ENCODE measurements around the gene CNN2. TPM values are rescaled to one million over a fixed set of nuclear protein-coding genes. Genes with fewer than 3 reads are reported as not detected.

CNN2 gene
- total RNA-seq, 2 experiments from 2014 or later, result 123 to 130 TPM

- Mint-ChIP-seq H3K9me3 (no peaks in the 10 kb centered on the region), H3K4me3 (peak overlapping the region; percentile 88), H3K27me3 (no peaks in the 10 kb centered on the region), H3K4me1 (ENCODE audit: low read depth) (peaks cover 43% of the 10 kb centered on the region), H3K36me3 (peaks cover 28% of the 10 kb centered on the region), H3K27ac (peak overlapping the region; percentile 91)
- CTCF ChIA-PET, result interaction anchor here (1.1 to 5.2 kb wide), 8 partner anchors 8 to 42 kb away, joined by 3 to 41 read pairs (median 12); partner anchors contain the start of genes ABCA7 and CNN2
- intact Hi-C loops (cut with micrococcal nuclease), result loop anchor here (1.0 to 2.0 kb wide), 2 partner anchors 9 to 34 kb away; partner anchors contain the start of gene GPX4
- DNase-seq, result peak; percentile 79
- POLR2A ChIA-PET, result interaction anchor here (0.5 to 5.1 kb wide), 11 partner anchors 8 to 201 kb away, joined by 3 to 55 read pairs (median 6); partner anchors contain the start of genes ABCA7, CIRBP, CNN2 and GPX4
Measured at GRCh38 chr19:1068009-1069001, 41.9 kb downstream of the CNN2 start.

- CTCF ChIA-PET, result no interaction called here
- Mint-ChIP-seq H3K9me3 (no peaks in the 10 kb centered on the region), H3K4me1 (ENCODE audit: low read depth) (peaks cover 50% of the 10 kb centered on the region), H3K27ac (peak overlapping the region; percentile 91), H3K36me3 (peaks cover 33% of the 10 kb centered on the region), H3K4me3 (peak overlapping the region; percentile 88), H3K27me3 (no peaks in the 10 kb centered on the region)
- POLR2A ChIA-PET, result interaction anchor here (5.1 kb wide), 1 partner anchor 11 kb away, joined by 55 read pairs; no protein-coding TSS in a partner anchor
- peak; percentile 82 for DNase-seq
- intact Hi-C loops (cut with micrococcal nuclease), result loop anchor here (1.0 to 2.0 kb wide), 2 partner anchors 8 to 34 kb away; partner anchors contain the start of gene GPX4
Measured at GRCh38 chr19:1069009-1069779, 42.8 kb downstream of the CNN2 start.

DNA sequence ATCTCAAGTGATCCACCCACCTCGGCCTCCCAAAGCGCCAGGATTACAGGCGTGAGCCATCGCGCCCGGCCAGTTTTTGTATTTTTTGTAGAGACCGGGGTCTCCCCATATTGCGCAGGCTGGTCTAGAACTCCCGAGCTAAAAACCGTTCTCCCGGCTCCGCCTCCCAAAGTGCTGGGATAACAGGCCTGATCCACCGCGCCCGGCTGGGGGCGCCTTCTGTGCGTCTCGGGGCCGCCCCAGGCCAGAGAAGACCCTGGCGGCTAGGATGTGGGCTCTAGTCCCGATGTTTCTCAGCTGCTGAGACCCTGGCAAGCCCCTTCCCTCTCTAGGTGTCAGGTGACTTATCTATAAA is 44.1 kb downstream of the CNN2 start:
- Mint-ChIP-seq H3K27me3 (no peaks in the 10 kb centered on the region), H3K9me3 (no peaks in the 10 kb centered on the region), H3K36me3 (peaks cover 36% of the 10 kb centered on the region), H3K4me3 (no peak overlapping the region), H3K27ac (no peak overlapping the region), H3K4me1 (ENCODE audit: low read depth) (peaks cover 44% of the 10 kb centered on the region)
- POLR2A ChIA-PET, result no interaction called here
- intact Hi-C loops (cut with micrococcal nuclease), result no loop called here
- CTCF ChIA-PET, result no interaction called here
- DNase-seq, result no peak

DNA sequence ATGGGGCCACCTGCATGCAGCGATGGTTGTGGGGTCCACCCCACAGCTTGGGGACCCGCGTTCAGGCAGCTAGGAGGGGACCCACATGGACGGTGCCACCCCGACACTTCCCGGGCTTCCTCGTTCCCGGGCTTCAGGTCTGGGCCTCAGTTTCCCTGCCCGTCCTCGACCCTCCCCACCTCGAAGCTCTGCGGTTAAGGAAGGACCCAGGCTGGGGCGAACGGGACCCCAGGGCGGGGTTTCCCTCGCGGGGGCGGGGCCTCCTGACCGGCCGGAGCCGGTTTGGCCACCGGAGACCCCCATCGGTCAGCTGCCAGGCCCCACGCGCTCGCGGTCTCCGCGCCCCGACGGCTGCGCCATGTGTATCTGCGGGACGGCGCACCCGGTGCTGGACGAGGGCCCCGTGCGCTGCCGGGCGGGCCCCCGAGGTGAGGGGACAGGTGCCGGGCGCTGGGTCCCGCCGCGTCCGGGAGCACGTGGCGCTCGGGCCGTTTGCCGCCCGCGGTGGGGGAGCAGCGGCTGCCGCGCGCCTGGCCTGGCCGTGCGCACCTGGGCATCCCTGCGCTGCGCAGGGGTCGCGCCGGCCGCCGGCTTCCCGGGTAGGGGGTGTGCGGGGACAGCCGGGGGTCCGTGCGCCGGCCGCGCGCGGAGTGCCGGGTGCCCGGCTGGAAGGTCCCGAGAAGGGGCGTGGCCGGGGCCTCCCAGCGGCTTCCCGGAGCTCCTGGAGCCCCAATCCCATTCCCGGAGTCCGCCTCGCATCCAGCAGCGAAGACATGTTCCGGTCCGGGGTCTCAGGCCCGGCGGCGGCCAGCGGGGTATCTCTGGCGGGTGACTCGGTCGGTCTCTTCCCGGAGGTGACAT is 44.8 kb downstream of the CNN2 start:
- ChIA-PET CTCF (no interaction called here), POLR2A (no interaction called here)
- H3K9me3 Mint-ChIP-seq, result no peaks in the 10 kb centered on the region
- no peak for DNase-seq
- no peaks in the 10 kb centered on the region for H3K27me3 Mint-ChIP-seq
- H3K36me3 Mint-ChIP-seq, result peaks cover 42% of the 10 kb centered on the region
- H3K4me1 Mint-ChIP-seq (ENCODE audit: low read depth), result peaks cover 50% of the 10 kb centered on the region
- intact Hi-C loops (cut with micrococcal nuclease), result no loop called here
- H3K27ac Mint-ChIP-seq, result peak overlapping the region; percentile 47
- H3K4me3 Mint-ChIP-seq, result peak overlapping the region; percentile 37

GRCh38 chr19:1072371-1073015 is 46.1 kb downstream of the CNN2 start:
- H3K4me1 Mint-ChIP-seq (ENCODE audit: low read depth), result peaks cover 57% of the 10 kb centered on the region
- CTCF ChIA-PET, result no interaction called here
- H3K9me3 Mint-ChIP-seq, result no peaks in the 10 kb centered on the region

GRCh38 chr19:1073063-1073955 is 46.9 kb downstream of the CNN2 start:
- ChIA-PET CTCF (no interaction called here), POLR2A (interaction anchor here (0.8 to 1.0 kb wide), 2 partner anchors 16 to 33 kb away, joined by 3 read pairs; no protein-coding TSS in a partner anchor)
- Mint-ChIP-seq H3K4me1 (ENCODE audit: low read depth) (peaks cover 64% of the 10 kb centered on the region), H3K27me3 (no peaks in the 10 kb centered on the region), H3K9me3 (no peaks in the 10 kb centered on the region), H3K4me3 (no peak overlapping the region), H3K27ac (peak overlapping the region; percentile 23), H3K36me3 (peaks cover 52% of the 10 kb centered on the region)
- intact Hi-C loops (cut with micrococcal nuclease), result no loop called here
- peak; percentile 16 for DNase-seq

More at GRCh38 chr19:1072371-1073015, 46.1 kb downstream of the CNN2 start:
- peaks cover 48% of the 10 kb centered on the region for H3K36me3 Mint-ChIP-seq
- intact Hi-C loops (cut with micrococcal nuclease), result no loop called here
- peak; percentile 9 for DNase-seq
- no peak overlapping the region for H3K4me3 Mint-ChIP-seq
- H3K27ac Mint-ChIP-seq, result no peak overlapping the region
- POLR2A ChIA-PET, result interaction anchor here (0.6 to 1.0 kb wide), 3 partner anchors 17 to 68 kb away, joined by 3 read pairs; no protein-coding TSS in a partner anchor
- H3K27me3 Mint-ChIP-seq, result no peaks in the 10 kb centered on the region

DNA sequence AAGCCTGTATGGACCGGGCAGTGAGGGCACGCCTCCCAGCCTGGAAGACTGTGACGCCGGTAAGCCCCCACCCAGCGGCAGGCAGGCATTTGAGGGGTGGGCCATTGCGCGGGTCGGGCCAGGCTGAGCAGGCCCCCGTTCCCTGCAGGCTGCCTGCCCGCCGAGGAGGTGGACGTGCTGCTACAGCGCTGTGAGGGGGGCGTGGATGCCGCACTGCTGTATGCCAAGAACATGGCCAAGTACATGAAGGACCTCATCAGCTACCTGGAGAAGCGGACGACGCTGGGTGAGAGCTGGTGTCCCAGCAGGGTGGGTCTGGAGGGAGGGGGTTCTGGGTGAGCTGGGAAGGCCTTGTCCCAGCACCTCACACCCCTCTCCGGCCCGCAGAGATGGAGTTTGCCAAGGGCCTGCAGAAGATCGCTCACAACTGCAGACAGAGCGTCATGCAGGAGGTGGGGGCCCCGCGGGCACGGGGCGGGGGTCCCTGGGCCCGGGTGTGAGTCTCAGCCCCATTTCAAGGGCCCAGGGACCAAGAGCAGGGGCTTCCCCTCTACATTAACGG is 47.6 kb downstream of the CNN2 start:
- H3K9me3 Mint-ChIP-seq, result no peaks in the 10 kb centered on the region
- POLR2A ChIA-PET, result interaction anchor here (0.9 to 3.3 kb wide), 2 partner anchors 13 to 29 kb away, joined by 3 to 18 read pairs; partner anchors contain the start of gene GPX4
- intact Hi-C loops (cut with micrococcal nuclease), result no loop called here
- DNase-seq, result no peak
- H3K27ac Mint-ChIP-seq, result peak overlapping the region; percentile 49
- H3K27me3 Mint-ChIP-seq, result no peaks in the 10 kb centered on the region
- H3K4me1 Mint-ChIP-seq (ENCODE audit: low read depth), result peaks cover 59% of the 10 kb centered on the region
- CTCF ChIA-PET, result interaction anchor here (1.0 kb wide), 1 partner anchor 39 kb away, joined by 6 read pairs; no protein-coding TSS in a partner anchor
- peak overlapping the region; percentile 43 for H3K4me3 Mint-ChIP-seq
- H3K36me3 Mint-ChIP-seq, result peaks cover 49% of the 10 kb centered on the region

DNA sequence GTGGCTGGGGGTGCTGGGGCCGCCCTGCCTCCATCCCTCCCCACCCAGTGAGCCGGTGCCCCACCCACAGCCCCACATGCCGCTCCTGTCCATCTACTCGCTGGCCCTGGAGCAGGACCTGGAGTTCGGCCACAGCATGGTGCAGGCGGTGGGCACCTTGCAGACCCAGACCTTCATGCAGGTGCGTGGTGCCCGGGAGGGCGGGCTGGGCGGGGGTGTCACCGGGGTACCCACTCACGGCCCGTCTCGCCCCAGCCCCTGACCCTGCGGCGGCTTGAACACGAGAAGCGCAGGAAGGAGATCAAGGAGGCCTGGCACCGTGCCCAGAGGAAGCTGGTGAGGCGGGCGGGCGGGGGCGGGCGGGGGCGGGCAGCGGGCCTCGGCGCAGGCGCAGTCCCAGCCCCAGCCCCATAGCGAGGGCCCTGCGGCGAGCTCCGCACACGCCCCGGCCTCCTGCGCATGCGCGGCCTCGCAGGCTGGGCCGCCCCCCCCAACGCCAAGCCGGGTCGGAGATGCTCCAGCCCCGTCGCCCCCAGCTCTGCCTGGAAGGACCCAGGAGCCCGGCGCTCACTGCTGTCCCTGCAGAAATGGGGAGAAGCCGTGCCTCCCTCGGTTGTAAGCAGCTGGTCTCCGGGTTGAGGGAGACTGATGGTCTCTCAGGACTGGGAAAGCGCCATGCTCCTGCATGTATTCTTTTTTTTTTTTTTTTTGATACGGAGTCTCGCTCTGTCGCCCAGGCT is 48.3 kb downstream of the CNN2 start:
- intact Hi-C loops (cut with micrococcal nuclease), result no loop called here
- CTCF ChIA-PET, result interaction anchor here (0.9 to 2.0 kb wide), 5 partner anchors 20 to 192 kb away, joined by 3 to 7 read pairs (median 4); partner anchors contain the start of gene POLR2E
- H3K36me3 Mint-ChIP-seq, result peaks cover 49% of the 10 kb centered on the region
- peak overlapping the region; percentile 55 for H3K4me3 Mint-ChIP-seq
- H3K27me3 Mint-ChIP-seq, result no peaks in the 10 kb centered on the region
- peaks cover 61% of the 10 kb centered on the region for H3K4me1 Mint-ChIP-seq (ENCODE audit: low read depth)
- H3K27ac Mint-ChIP-seq, result peak overlapping the region; percentile 90
- peak; percentile 91 for DNase-seq
- POLR2A ChIA-PET, result interaction anchor here (0.6 to 3.3 kb wide), 4 partner anchors 9 to 42 kb away, joined by 3 to 18 read pairs (median 3); partner anchors contain the start of gene GPX4
- H3K9me3 Mint-ChIP-seq, result no peaks in the 10 kb centered on the region

GRCh38 chr19:1076046-1076386 is 49.6 kb downstream of the CNN2 start:
- ChIA-PET POLR2A (interaction anchor here (0.9 to 3.3 kb wide), 4 partner anchors 9 to 26 kb away, joined by 3 to 18 read pairs (median 6); partner anchors contain the start of gene ARHGAP45), CTCF (interaction anchor here (0.9 to 2.9 kb wide), 6 partner anchors 9 to 191 kb away, joined by 3 to 11 read pairs (median 6); partner anchors contain the start of genes ARHGAP45 and POLR2E)
- H3K27me3 Mint-ChIP-seq, result no peaks in the 10 kb centered on the region
- H3K9me3 Mint-ChIP-seq, result no peaks in the 10 kb centered on the region
- peak overlapping the region; percentile 90 for H3K27ac Mint-ChIP-seq
- H3K4me1 Mint-ChIP-seq (ENCODE audit: low read depth), result peaks cover 69% of the 10 kb centered on the region
- intact Hi-C loops (cut with micrococcal nuclease), result loop anchor here (2.0 kb wide), 2 partner anchors 19 to 37 kb away; partner anchors contain the start of gene POLR2E
- peak overlapping the region; percentile 55 for H3K4me3 Mint-ChIP-seq
- peaks cover 61% of the 10 kb centered on the region for H3K36me3 Mint-ChIP-seq
- DNase-seq, result no peak

All from activated CD4-positive, alpha-beta memory T cell treated with anti-CD3 and anti-CD28 coated beads for 36 hours (primary cell).